ENCODE results near the gene NOL9. TPM values are rescaled to one million over a fixed set of nuclear protein-coding genes. Genes with fewer than 3 reads are reported as not detected.

NOL9 gene
- total RNA-seq, 2 experiments from 2014 or later = 32.5 to 39.1 TPM

GRCh38 chr1:6521536-6521935, 32.8 kb downstream of the NOL9 start:
- Mint-ChIP-seq H3K36me3 (peaks cover 10% of the 10 kb centered on the region), H3K27me3 (no peaks in the 10 kb centered on the region), H3K27ac (peak overlapping the region; percentile 24), H3K4me3 (no peak overlapping the region), H3K4me1 (peaks cover 4% of the 10 kb centered on the region), H3K9me3 (ENCODE audit: low read depth) (no peaks in the 10 kb centered on the region)
- CTCF ChIA-PET = interaction anchor here (0.9 to 2.7 kb wide), 6 partner anchors 9 to 125 kb away, joined by 3 to 12 read pairs (median 4); partner anchors contain the start of genes NOL9, PLEKHG5 and TAS1R1
- no peak for ATAC-seq
- no peak for DNase-seq

- ATAC-seq = no peak
- Mint-ChIP-seq H3K4me1 (peaks cover 4% of the 10 kb centered on the region), H3K27me3 (no peaks in the 10 kb centered on the region), H3K27ac (no peak overlapping the region), H3K36me3 (no peaks in the 10 kb centered on the region), H3K9me3 (ENCODE audit: low read depth) (no peaks in the 10 kb centered on the region), H3K4me3 (no peak overlapping the region)
- CTCF ChIA-PET = interaction anchor here (2.7 kb wide), 1 partner anchor 30 kb away, joined by 12 read pairs; the partner anchor contains the start of gene PLEKHG5
- no peak for DNase-seq
Observed at GRCh38 chr1:6519935-6520671, 34.2 kb downstream of the NOL9 start.

- Mint-ChIP-seq H3K4me1 (peaks cover 4% of the 10 kb centered on the region), H3K4me3 (no peak overlapping the region), H3K36me3 (no peaks in the 10 kb centered on the region), H3K27ac (no peak overlapping the region), H3K9me3 (ENCODE audit: low read depth) (no peaks in the 10 kb centered on the region), H3K27me3 (no peaks in the 10 kb centered on the region)
- CTCF ChIA-PET = no interaction called here
- DNase-seq (no peak), ATAC-seq (no peak)
Observed at GRCh38 chr1:6519491-6519934, 34.8 kb downstream of the NOL9 start.

- CTCF ChIA-PET = interaction anchor here (0.7 kb wide), 1 partner anchor 152 kb away, joined by 3 read pairs; no protein-coding TSS in a partner anchor
- Mint-ChIP-seq H3K27me3 (no peaks in the 10 kb centered on the region), H3K27ac (no peak overlapping the region), H3K36me3 (no peaks in the 10 kb centered on the region), H3K9me3 (ENCODE audit: low read depth) (no peaks in the 10 kb centered on the region), H3K4me3 (no peak overlapping the region), H3K4me1 (peaks cover 4% of the 10 kb centered on the region)
- ATAC-seq (no peak), DNase-seq (no peak)
Observed at GRCh38 chr1:6517435-6517851, 36.9 kb downstream of the NOL9 start.

- no peaks in the 10 kb centered on the region for H3K36me3 Mint-ChIP-seq
- ATAC-seq (no peak), DNase-seq (no peak)
- H3K4me1 Mint-ChIP-seq = no peaks in the 10 kb centered on the region
- no peaks in the 10 kb centered on the region for H3K27me3 Mint-ChIP-seq
- H3K4me3 Mint-ChIP-seq = no peak overlapping the region
- CTCF ChIA-PET = no interaction called here
- H3K27ac Mint-ChIP-seq = no peak overlapping the region
- H3K9me3 Mint-ChIP-seq (ENCODE audit: low read depth) = no peaks in the 10 kb centered on the region
Observed at GRCh38 chr1:6515771-6516170, 38.5 kb downstream of the NOL9 start.

GRCh38 chr1:6513320-6513801, 41.0 kb downstream of the NOL9 start:
- DNase-seq = no peak
- Mint-ChIP-seq H3K27ac (no peak overlapping the region), H3K4me3 (no peak overlapping the region), H3K9me3 (ENCODE audit: low read depth) (no peaks in the 10 kb centered on the region), H3K36me3 (no peaks in the 10 kb centered on the region), H3K27me3 (no peaks in the 10 kb centered on the region), H3K4me1 (no peaks in the 10 kb centered on the region)
- CTCF ChIA-PET = interaction anchor here (0.7 to 0.8 kb wide), 2 partner anchors 10 to 41 kb away, joined by 3 read pairs; partner anchors contain the start of genes NOL9 and TAS1R1
- ATAC-seq = no peak

GRCh38 chr1:6512908-6513280, 41.4 kb downstream of the NOL9 start:
- no peak overlapping the region for H3K4me3 Mint-ChIP-seq
- H3K27me3 Mint-ChIP-seq = no peaks in the 10 kb centered on the region
- CTCF ChIA-PET = interaction anchor here (0.8 to 1.2 kb wide), 2 partner anchors 9 to 10 kb away, joined by 3 read pairs; no protein-coding TSS in a partner anchor
- H3K9me3 Mint-ChIP-seq (ENCODE audit: low read depth) = no peaks in the 10 kb centered on the region
- DNase-seq = no peak
- no peaks in the 10 kb centered on the region for H3K36me3 Mint-ChIP-seq
- H3K27ac Mint-ChIP-seq = no peak overlapping the region
- ATAC-seq = no peak
- H3K4me1 Mint-ChIP-seq = no peaks in the 10 kb centered on the region

GRCh38 chr1:6512245-6512907, 41.9 kb downstream of the NOL9 start:
- Mint-ChIP-seq H3K9me3 (ENCODE audit: low read depth) (no peaks in the 10 kb centered on the region), H3K4me1 (no peaks in the 10 kb centered on the region), H3K36me3 (no peaks in the 10 kb centered on the region), H3K27me3 (no peaks in the 10 kb centered on the region), H3K4me3 (no peak overlapping the region), H3K27ac (no peak overlapping the region)
- ATAC-seq (no peak), DNase-seq (no peak)
- CTCF ChIA-PET = interaction anchor here (0.5 to 1.2 kb wide), 3 partner anchors 9 to 26 kb away, joined by 3 read pairs; no protein-coding TSS in a partner anchor

- Mint-ChIP-seq H3K4me3 (no peak overlapping the region), H3K27ac (no peak overlapping the region), H3K9me3 (ENCODE audit: low read depth) (no peaks in the 10 kb centered on the region), H3K4me1 (no peaks in the 10 kb centered on the region), H3K36me3 (no peaks in the 10 kb centered on the region), H3K27me3 (no peaks in the 10 kb centered on the region)
- DNase-seq (no peak), ATAC-seq (no peak)
- CTCF ChIA-PET = interaction anchor here (0.5 to 1.2 kb wide), 3 partner anchors 10 to 25 kb away, joined by 3 read pairs; no protein-coding TSS in a partner anchor
Observed at GRCh38 chr1:6511561-6512244, 42.6 kb downstream of the NOL9 start.

GRCh38 chr1:6511056-6511455, 43.3 kb downstream of the NOL9 start:
- no peaks in the 10 kb centered on the region for H3K36me3 Mint-ChIP-seq
- H3K4me1 Mint-ChIP-seq = no peaks in the 10 kb centered on the region
- H3K27me3 Mint-ChIP-seq = no peaks in the 10 kb centered on the region
- no peak overlapping the region for H3K4me3 Mint-ChIP-seq
- no peak for DNase-seq
- CTCF ChIA-PET = no interaction called here
- ATAC-seq = no peak
- H3K27ac Mint-ChIP-seq = no peak overlapping the region
- H3K9me3 Mint-ChIP-seq (ENCODE audit: low read depth) = no peaks in the 10 kb centered on the region

- H3K27ac Mint-ChIP-seq = no peak overlapping the region
- ATAC-seq (no peak), DNase-seq (no peak)
- H3K4me1 Mint-ChIP-seq = no peaks in the 10 kb centered on the region
- no peak overlapping the region for H3K4me3 Mint-ChIP-seq
- CTCF ChIA-PET = no interaction called here
- H3K36me3 Mint-ChIP-seq = no peaks in the 10 kb centered on the region
- no peaks in the 10 kb centered on the region for H3K9me3 Mint-ChIP-seq (ENCODE audit: low read depth)
- H3K27me3 Mint-ChIP-seq = no peaks in the 10 kb centered on the region
Observed at GRCh38 chr1:6510493-6510892, 43.8 kb downstream of the NOL9 start.

GRCh38 chr1:6509919-6510291, 44.4 kb downstream of the NOL9 start:
- DNase-seq (no peak), ATAC-seq (no peak)
- no peak overlapping the region for H3K27ac Mint-ChIP-seq
- CTCF ChIA-PET = no interaction called here
- H3K4me3 Mint-ChIP-seq = no peak overlapping the region
- no peaks in the 10 kb centered on the region for H3K36me3 Mint-ChIP-seq
- no peaks in the 10 kb centered on the region for H3K4me1 Mint-ChIP-seq
- H3K27me3 Mint-ChIP-seq = no peaks in the 10 kb centered on the region
- no peaks in the 10 kb centered on the region for H3K9me3 Mint-ChIP-seq (ENCODE audit: low read depth)

GRCh38 chr1:6509220-6509918, 44.9 kb downstream of the NOL9 start:
- Mint-ChIP-seq H3K27ac (no peak overlapping the region), H3K36me3 (no peaks in the 10 kb centered on the region), H3K4me1 (no peaks in the 10 kb centered on the region), H3K4me3 (no peak overlapping the region), H3K9me3 (ENCODE audit: low read depth) (no peaks in the 10 kb centered on the region), H3K27me3 (no peaks in the 10 kb centered on the region)
- no peak for ATAC-seq
- CTCF ChIA-PET = interaction anchor here (0.9 kb wide), 1 partner anchor 12 kb away, joined by 3 read pairs; no protein-coding TSS in a partner anchor
- DNase-seq = no peak
